PC-3 (cell line): ENCODE results near the gene CMSS1.

Experiments used
- EZH2 ChIP-seq: fragments of 300-600 bp; sonication (generic); IDR thresholded peaks from one replicate; pipeline ENCODE4 v1.6.1; 2017; ENCODE audit warnings: antibody characterized with exemption, mild to moderate bottlenecking, low read length; ENCODE audit not compliant: unreplicated experiment
- EZH2phosphoT487 ChIP-seq: fragments of 300-600 bp; sonication (generic); IDR thresholded peaks from 2 replicates; pipeline ENCODE4 v1.6.1; 2018; ENCODE audit warnings: mild to moderate bottlenecking, antibody characterized with exemption, low read length, borderline replicate concordance
- TF ChIP-seq, protein P1 (sequence below): fragments of 300-600 bp; sonication (generic); conservative IDR thresholded peaks from 2 replicates; pipeline ENCODE4 v1.5.1; 2017; ENCODE audit warnings: antibody characterized with exemption, low read depth, mild to moderate bottlenecking, low read length

DNA sequence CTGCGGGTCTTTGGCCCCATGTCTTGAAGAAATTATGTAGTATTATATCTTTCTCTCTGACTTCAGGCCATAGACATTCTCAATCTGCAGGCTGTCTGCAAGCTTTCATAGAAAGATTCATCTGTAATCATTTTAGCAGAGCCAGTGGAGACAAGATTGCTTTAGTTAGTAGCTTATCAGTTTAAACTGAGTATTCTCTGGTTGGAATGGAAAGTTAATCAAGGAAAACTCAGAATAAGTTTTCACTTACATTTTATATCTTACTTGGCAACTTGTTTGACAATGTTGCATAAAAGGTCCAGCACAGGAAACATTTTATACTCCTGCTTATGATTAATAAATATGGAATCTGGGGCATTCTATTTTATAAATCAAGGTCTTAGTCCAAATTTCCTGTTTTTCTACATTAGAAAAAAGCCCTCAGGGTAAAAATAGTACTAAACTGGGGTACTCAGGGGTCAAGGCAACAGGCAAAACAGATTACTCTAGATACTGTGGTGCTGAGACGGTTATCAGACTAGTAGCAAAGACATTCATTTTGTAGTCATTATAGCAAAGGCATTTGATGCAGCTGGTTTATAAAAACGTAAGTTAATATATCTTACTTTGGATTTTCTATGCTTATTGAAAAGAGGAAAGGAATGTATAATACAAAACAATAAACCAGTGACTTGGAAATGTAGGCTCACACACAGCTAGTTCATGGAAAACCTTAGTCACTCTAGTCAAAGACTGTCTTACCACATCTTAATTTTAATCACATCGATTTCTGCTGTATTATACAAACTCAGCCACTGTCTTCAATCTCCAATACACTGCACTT lies 341.9 kb downstream of the CMSS1 start:
- TF ChIP-seq, protein P1, sequence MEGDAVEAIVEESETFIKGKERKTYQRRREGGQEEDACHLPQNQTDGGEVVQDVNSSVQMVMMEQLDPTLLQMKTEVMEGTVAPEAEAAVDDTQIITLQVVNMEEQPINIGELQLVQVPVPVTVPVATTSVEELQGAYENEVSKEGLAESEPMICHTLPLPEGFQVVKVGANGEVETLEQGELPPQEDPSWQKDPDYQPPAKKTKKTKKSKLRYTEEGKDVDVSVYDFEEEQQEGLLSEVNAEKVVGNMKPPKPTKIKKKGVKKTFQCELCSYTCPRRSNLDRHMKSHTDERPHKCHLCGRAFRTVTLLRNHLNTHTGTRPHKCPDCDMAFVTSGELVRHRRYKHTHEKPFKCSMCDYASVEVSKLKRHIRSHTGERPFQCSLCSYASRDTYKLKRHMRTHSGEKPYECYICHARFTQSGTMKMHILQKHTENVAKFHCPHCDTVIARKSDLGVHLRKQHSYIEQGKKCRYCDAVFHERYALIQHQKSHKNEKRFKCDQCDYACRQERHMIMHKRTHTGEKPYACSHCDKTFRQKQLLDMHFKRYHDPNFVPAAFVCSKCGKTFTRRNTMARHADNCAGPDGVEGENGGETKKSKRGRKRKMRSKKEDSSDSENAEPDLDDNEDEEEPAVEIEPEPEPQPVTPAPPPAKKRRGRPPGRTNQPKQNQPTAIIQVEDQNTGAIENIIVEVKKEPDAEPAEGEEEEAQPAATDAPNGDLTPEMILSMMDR = no peak
- no peak for TF ChIP-seq EZH2
- TF ChIP-seq EZH2phosphoT487 = no peak
